Mesothelial cell of epicardium (in vitro differentiated cells): ENCODE data around the gene HDHD3. TPM values are rescaled to one million over a fixed set of nuclear protein-coding genes. Genes with fewer than 3 reads are reported as not detected.
A peak's percentile ranks its signal among the peaks of the same experiment; 100 is the strongest.

Experiments used
- DNase-seq, 2 experiments: peaks; one replicate each; pipeline ENCODE4 v3.0.0; 2021; ENCODE audit warnings: low spot score in 2 of 2; ENCODE audit not compliant: unreplicated experiment in 2 of 2
- H3K27ac Mint-ChIP-seq: 2 replicates; pipeline ENCODE4 v1.8.0; 2021; ENCODE audit warnings: mixed read lengths
- H3K27me3 Mint-ChIP-seq: 2 replicates; pipeline ENCODE4 v1.8.0; 2021; ENCODE audit warnings: low read depth, mixed read lengths
- H3K36me3 Mint-ChIP-seq: 2 replicates; pipeline ENCODE4 v1.8.0; 2021; ENCODE audit warnings: mixed read lengths
- H3K4me1 Mint-ChIP-seq: 2 replicates; pipeline ENCODE4 v1.8.0; 2021; ENCODE audit warnings: mixed read lengths
- H3K4me3 Mint-ChIP-seq: 2 replicates; pipeline ENCODE4 v1.8.0; 2021; ENCODE audit warnings: mild to moderate bottlenecking, moderate library complexity, mixed read lengths
- H3K9me3 Mint-ChIP-seq: 2 replicates; pipeline ENCODE4 v1.8.0; 2021; ENCODE audit warnings: mixed read lengths
- CTCF ChIP-seq: fragments of 200-600 bp; sonication (generic); IDR thresholded peaks from one replicate; pipeline ENCODE4 v1.5.0; 2021; ENCODE audit warnings: antibody characterized with exemption; ENCODE audit not compliant: unreplicated experiment
- total RNA-seq: library from RNA; stranded (reverse); gene quantifications from 3 replicates; pipeline ENCODE4 v1.2.1, GENCODE V29; 2021

The HDHD3 gene
- total RNA-seq, 1 donor from 2014 or later: 30.8 TPM

GRCh38 chr9:113341712-113342410 lies 34.9 kb downstream of the HDHD3 start:
- TF ChIP-seq CTCF: no peak
- no peak for DNase-seq
- no peaks in the 10 kb centered on the region for H3K36me3 Mint-ChIP-seq
- no peaks in the 10 kb centered on the region for H3K9me3 Mint-ChIP-seq
- peak overlapping the region; percentile 84 for H3K27ac Mint-ChIP-seq
- H3K4me3 Mint-ChIP-seq: peak overlapping the region; percentile 79
- no peaks in the 10 kb centered on the region for H3K27me3 Mint-ChIP-seq
- peaks cover 30% of the 10 kb centered on the region for H3K4me1 Mint-ChIP-seq

- H3K9me3 Mint-ChIP-seq: no peaks in the 10 kb centered on the region
- H3K27me3 Mint-ChIP-seq: no peaks in the 10 kb centered on the region
- DNase-seq: peak; percentile 75 to 88
- peak within 1 kb of the TSS; percentile 79 for H3K4me3 Mint-ChIP-seq
- H3K36me3 Mint-ChIP-seq: no peaks in the 10 kb centered on the region
- H3K4me1 Mint-ChIP-seq: peaks cover 29% of the 10 kb centered on the region
- TF ChIP-seq CTCF: no peak
- peak within 1 kb of the TSS; percentile 90 for H3K27ac Mint-ChIP-seq
Observed at GRCh38 chr9:113340011-113340699, 36.6 kb downstream of the HDHD3 start, which contains the start of gene WDR31. TSS of gene WDR31 (minus strand) at chr9:113340275. CDS start at chr9:113332022, 8,253 bp downstream.

- H3K4me1 Mint-ChIP-seq: peaks cover 17% of the 10 kb centered on the region
- no peaks in the 10 kb centered on the region for H3K27me3 Mint-ChIP-seq
- no peak overlapping the region for H3K27ac Mint-ChIP-seq
- H3K4me3 Mint-ChIP-seq: no peak overlapping the region
- no peaks in the 10 kb centered on the region for H3K9me3 Mint-ChIP-seq
- TF ChIP-seq CTCF: no peak
- no peak for DNase-seq
- H3K36me3 Mint-ChIP-seq: no peaks in the 10 kb centered on the region
Observed at GRCh38 chr9:113337714-113338113, 39.1 kb downstream of the HDHD3 start.

- H3K4me1 Mint-ChIP-seq: no peaks in the 10 kb centered on the region
- H3K4me3 Mint-ChIP-seq: no peak overlapping the region
- H3K27me3 Mint-ChIP-seq: no peaks in the 10 kb centered on the region
- no peak for DNase-seq
- peaks cover 4% of the 10 kb centered on the region for H3K9me3 Mint-ChIP-seq
- peaks cover 4% of the 10 kb centered on the region for H3K36me3 Mint-ChIP-seq
- TF ChIP-seq CTCF: no peak
- H3K27ac Mint-ChIP-seq: no peak overlapping the region
Observed at GRCh38 chr9:113331780-113332179, 45.0 kb downstream of the HDHD3 start.

GRCh38 chr9:113328045-113328782 lies 48.6 kb downstream of the HDHD3 start:
- Mint-ChIP-seq H3K9me3 (peaks cover 4% of the 10 kb centered on the region), H3K27me3 (no peaks in the 10 kb centered on the region), H3K27ac (no peak overlapping the region), H3K36me3 (peaks cover 4% of the 10 kb centered on the region), H3K4me3 (no peak overlapping the region), H3K4me1 (no peaks in the 10 kb centered on the region)
- DNase-seq: no peak
- TF ChIP-seq CTCF: no peak
